Muscle of leg (tissue), 11 donors: ENCODE data around the gene HOXB6. TPM values are rescaled to one million over a fixed set of nuclear protein-coding genes. Genes with fewer than 3 reads are reported as not detected.

ENCODE experiments used
- DNase-seq: peaks from one replicate; pipeline ENCODE4 v3.0.0; 2013
- H3K27ac ChIP-seq: one replicate; pipeline ENCODE4 v1.5.1; 2013; ENCODE audit warnings: mild to moderate bottlenecking, low read length, control low read depth
- H3K27me3 ChIP-seq: one replicate; pipeline ENCODE4 v1.6.1; 2013; ENCODE audit warnings: low read length; ENCODE audit not compliant: control insufficient read depth, insufficient read depth
- H3K36me3 ChIP-seq: one replicate; pipeline ENCODE4 v1.6.1; 2013; ENCODE audit warnings: low read length; ENCODE audit not compliant: control insufficient read depth, insufficient read depth
- H3K4me1 ChIP-seq: one replicate; pipeline ENCODE4 v1.6.1; 2013; ENCODE audit warnings: low read length; ENCODE audit not compliant: control insufficient read depth, insufficient read depth
- H3K4me3 ChIP-seq: one replicate; pipeline ENCODE4 v1.5.1; 2013; ENCODE audit warnings: low read length, control low read depth
- H3K9me3 ChIP-seq: replicated peaks from 2 replicates; pipeline ENCODE4 v1.6.1; 2013; ENCODE audit warnings: low read depth, low read length; ENCODE audit not compliant: control insufficient read depth
- WGBS: methylation state at CpG from one replicate; pipeline ENCODE4 v1.1.5; 2013; ENCODE audit warnings: missing lambda C conversion rate; ENCODE audit not compliant: insufficient coverage; 5-methylcytosine and 5-hydroxymethylcytosine counted together
- polyA plus RNA-seq, 8 donors: library from polyadenylated mRNA; unstranded; fragments of 120-200 nt; gene quantifications; one replicate each; pipeline versions ENCODE4 v1.2.1 to v1.2.3, GENCODE V29; 2013; ENCODE audit warnings: inconsistent platforms in 1 of 8, low replicate concordance in 1 of 8; ENCODE audit not compliant: insufficient read length in 8 of 8, insufficient read depth in 1 of 8
- total RNA-seq: library from RNA; stranded (reverse); fragments of 120-200 nt; gene quantifications from one replicate; pipeline ENCODE4 v1.2.4, GENCODE V29; 2013

The HOXB6 gene
- total and polyA plus RNA-seq, 9 donors = 0.84 to 1.7 (median 1.2) TPM

- Histone ChIP-seq H3K4me3 (no peak overlapping the region), H3K4me1 (peaks cover 19% of the 10 kb centered on the region), H3K27ac (no peak overlapping the region), H3K36me3 (no peaks in the 10 kb centered on the region), H3K9me3 (peaks cover 3% of the 10 kb centered on the region), H3K27me3 (peaks cover 99% of the 10 kb centered on the region)
- no peak for DNase-seq
- 72% methylated on average over 5 of the region's 9 CpGs for WGBS
These were observed 2.3 kb upstream of the HOXB6 start for GRCh38 chr17:48606892-48607614.

GRCh38 chr17:48605991-48606891 is 1.5 kb upstream of the HOXB6 start:
- H3K27ac ChIP-seq = no peak overlapping the region
- peaks cover 19% of the 10 kb centered on the region for H3K4me1 ChIP-seq
- peaks cover 3% of the 10 kb centered on the region for H3K9me3 ChIP-seq
- no peaks in the 10 kb centered on the region for H3K36me3 ChIP-seq
- H3K27me3 ChIP-seq = peaks cover 99% of the 10 kb centered on the region
- no peak overlapping the region for H3K4me3 ChIP-seq
- no peak for DNase-seq
- 25% methylated on average over 21 of the region's 41 CpGs for WGBS

GRCh38 chr17:48605409-48605919 is 678 bp upstream of the HOXB6 start:
- H3K27me3 ChIP-seq = peaks cover 99% of the 10 kb centered on the region
- no peaks in the 10 kb centered on the region for H3K36me3 ChIP-seq
- peaks cover 3% of the 10 kb centered on the region for H3K9me3 ChIP-seq
- H3K27ac ChIP-seq = no peak overlapping the region
- no peak for DNase-seq
- no peak overlapping the region for H3K4me3 ChIP-seq
- 5% methylated on average over 3 of the region's 10 CpGs for WGBS
- H3K4me1 ChIP-seq = peaks cover 11% of the 10 kb centered on the region

- Histone ChIP-seq H3K27me3 (peaks cover 99% of the 10 kb centered on the region), H3K36me3 (no peaks in the 10 kb centered on the region), H3K27ac (peak overlapping the region; percentile 65), H3K9me3 (peaks cover 3% of the 10 kb centered on the region), H3K4me3 (peak overlapping the region; percentile 30), H3K4me1 (peaks cover 6% of the 10 kb centered on the region)
- no peak for DNase-seq
- WGBS = 0% methylated on average over 5 of the region's 21 CpGs
These were observed 622 bp downstream of the HOXB6 start for GRCh38 chr17:48603959-48604769.

- no peak for DNase-seq
- no peak overlapping the region for H3K27ac ChIP-seq
- WGBS = 9% methylated on average over 16 of the region's 35 CpGs
- H3K4me1 ChIP-seq = peaks cover 19% of the 10 kb centered on the region
- H3K27me3 ChIP-seq = peaks cover 99% of the 10 kb centered on the region
- H3K9me3 ChIP-seq = peaks cover 3% of the 10 kb centered on the region
- no peak overlapping the region for H3K4me3 ChIP-seq
- H3K36me3 ChIP-seq = no peaks in the 10 kb centered on the region
These were observed 3.0 kb downstream of the HOXB6 start for GRCh38 chr17:48601539-48602425.

- Histone ChIP-seq H3K4me3 (no peak overlapping the region), H3K27me3 (peaks cover 99% of the 10 kb centered on the region)
- 27% methylated on average over 3 of the region's 4 CpGs for WGBS
These were observed 3.6 kb downstream of the HOXB6 start for GRCh38 chr17:48601207-48601538.

GRCh38 chr17:48600244-48601098 is 4.3 kb downstream of the HOXB6 start:
- Histone ChIP-seq H3K9me3 (peaks cover 3% of the 10 kb centered on the region), H3K27me3 (peaks cover 99% of the 10 kb centered on the region), H3K27ac (no peak overlapping the region), H3K4me1 (peaks cover 19% of the 10 kb centered on the region), H3K4me3 (no peak overlapping the region), H3K36me3 (no peaks in the 10 kb centered on the region)
- WGBS = 8% methylated on average over 8 of the region's 17 CpGs
- DNase-seq = no peak

More at GRCh38 chr17:48601207-48601538, 3.6 kb downstream of the HOXB6 start:
- Histone ChIP-seq H3K4me1 (peaks cover 19% of the 10 kb centered on the region), H3K9me3 (peaks cover 3% of the 10 kb centered on the region), H3K36me3 (no peaks in the 10 kb centered on the region), H3K27ac (no peak overlapping the region)
- no peak for DNase-seq

GRCh38 chr17:48599354-48599753 is 5.4 kb downstream of the HOXB6 start:
- no peak for DNase-seq
- H3K4me3 ChIP-seq = no peak overlapping the region
- H3K27ac ChIP-seq = no peak overlapping the region
- no CpG with 5 or more reads among the region's 5 CpGs for WGBS
- H3K27me3 ChIP-seq = peaks cover 99% of the 10 kb centered on the region
- peaks cover 23% of the 10 kb centered on the region for H3K4me1 ChIP-seq
- no peaks in the 10 kb centered on the region for H3K36me3 ChIP-seq
- H3K9me3 ChIP-seq = peaks cover 3% of the 10 kb centered on the region
